ENCODE measurements around the gene NEO1. TPM values are rescaled to one million over a fixed set of nuclear protein-coding genes. Genes with fewer than 3 reads are reported as not detected.
A peak's percentile ranks its signal among the peaks of the same experiment; 100 is the strongest.

The NEO1 gene
- total RNA-seq, 1 donor from 2014 or later, result 156 TPM

DNA sequence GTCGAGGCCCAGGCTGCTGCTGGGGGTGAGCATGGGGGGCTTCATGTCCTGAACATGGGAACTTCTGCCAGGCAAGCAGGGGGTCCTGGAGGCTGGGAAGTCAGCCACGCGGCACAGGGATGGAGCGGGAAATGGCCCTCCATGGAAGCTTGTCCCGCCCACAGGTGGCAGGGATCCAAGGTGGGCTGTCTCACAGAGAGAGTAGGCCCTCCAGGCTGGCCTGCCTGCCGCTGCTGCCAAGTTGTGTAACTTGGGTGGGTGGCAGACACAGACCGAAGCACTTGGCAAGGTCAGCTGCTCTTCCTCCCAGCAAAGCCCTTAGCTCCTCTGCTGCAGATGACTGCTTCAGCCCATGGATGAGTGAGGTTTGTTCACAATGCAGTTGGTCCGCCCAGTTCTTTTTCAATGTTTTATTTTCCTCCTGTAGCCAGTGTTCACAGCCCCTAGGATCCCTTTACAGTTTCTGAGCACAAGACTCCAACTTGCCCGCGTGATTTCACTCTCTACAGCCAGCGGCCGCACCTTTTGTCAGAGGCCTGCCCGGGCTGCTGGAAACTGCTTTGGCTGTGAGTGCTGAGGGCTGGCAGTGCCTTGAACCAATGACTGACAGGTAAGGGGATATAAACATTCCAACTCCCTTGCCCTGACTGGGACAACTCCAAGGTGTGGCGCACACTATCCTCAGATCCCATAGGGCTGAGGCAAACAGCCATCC is 289.8 kb downstream of the NEO1 start:
- DNase-seq (ENCODE audit: low spot score in 2 of 2) (peak in 1 of 2 donors; percentile 41), FAIRE-seq (no peak)

- DNase-seq (ENCODE audit: low spot score in 2 of 2) (no peak), FAIRE-seq (no peak)
Observed at GRCh38 chr15:73344056-73344455, 291.8 kb downstream of the NEO1 start.

DNA sequence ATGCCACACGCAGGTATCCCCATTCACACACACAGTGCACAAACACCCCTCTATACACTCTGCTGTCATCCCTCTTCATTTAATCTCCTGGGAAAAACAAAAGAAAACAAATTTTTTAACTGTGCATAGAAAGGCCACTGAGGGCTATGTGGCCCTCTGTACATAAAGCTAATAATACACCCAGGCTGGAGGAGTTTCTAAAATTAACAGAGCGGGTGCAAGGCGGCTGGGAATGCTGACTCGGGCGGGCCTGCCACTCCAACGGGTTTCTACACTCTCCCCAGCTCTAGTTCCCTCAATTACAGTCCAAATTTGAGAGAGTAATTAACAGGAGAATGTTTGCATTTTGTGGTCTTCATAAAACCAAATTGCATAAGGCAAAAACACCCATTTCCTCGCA is 293.4 kb downstream of the NEO1 start:
- FAIRE-seq, result no peak
- DNase-seq (ENCODE audit: low spot score in 2 of 2), result no peak

DNA sequence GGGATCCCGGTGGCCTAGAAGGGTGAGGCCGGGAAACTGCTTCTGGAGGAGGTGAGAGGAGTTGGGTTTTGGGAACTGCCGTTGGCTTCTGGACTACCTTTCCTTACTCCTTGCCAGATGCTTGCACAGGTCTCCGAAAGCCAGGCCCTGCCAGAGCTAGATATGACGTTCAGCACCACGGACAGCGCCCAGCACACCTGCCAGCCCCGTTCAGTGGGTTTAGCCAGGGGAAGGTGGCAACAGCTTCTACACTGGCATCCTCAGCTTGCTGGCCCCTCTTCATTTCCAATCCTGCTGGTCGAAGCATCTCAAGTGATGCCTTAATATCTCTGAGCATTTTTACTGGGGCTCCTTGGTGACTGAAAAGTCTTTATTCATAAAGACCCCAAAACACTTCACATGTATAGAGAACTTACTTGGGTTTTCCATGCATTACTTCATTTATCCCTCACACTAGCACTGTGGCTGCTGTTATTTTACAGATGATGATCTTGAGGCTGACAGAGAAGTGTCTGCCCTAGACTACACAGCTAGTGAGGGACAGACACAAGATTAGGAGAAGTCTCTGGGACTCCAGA is 294.6 kb downstream of the NEO1 start:
- FAIRE-seq, result no peak
- DNase-seq (ENCODE audit: low spot score in 2 of 2), result no peak

DNA sequence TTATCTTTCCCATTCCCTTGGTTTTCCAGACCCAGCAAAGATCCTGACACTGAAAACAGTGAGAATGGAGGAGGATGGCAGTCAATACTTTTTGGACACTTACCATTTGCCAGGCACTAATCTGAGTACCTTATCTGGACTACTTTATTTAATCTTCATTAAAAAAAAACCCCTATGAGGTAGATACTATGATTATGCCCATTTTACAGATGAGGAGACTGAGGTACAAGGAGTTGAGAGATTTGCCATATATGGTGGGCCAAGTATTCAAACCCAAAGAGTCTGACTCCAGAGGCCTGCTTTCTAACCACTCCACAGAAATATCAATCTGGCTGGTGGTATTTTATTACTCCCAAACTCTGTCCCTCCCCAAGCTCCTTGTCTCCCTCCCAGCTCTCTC is 296.9 kb downstream of the NEO1 start:
- no peak for DNase-seq (ENCODE audit: low spot score in 2 of 2)
- FAIRE-seq, result no peak

DNA sequence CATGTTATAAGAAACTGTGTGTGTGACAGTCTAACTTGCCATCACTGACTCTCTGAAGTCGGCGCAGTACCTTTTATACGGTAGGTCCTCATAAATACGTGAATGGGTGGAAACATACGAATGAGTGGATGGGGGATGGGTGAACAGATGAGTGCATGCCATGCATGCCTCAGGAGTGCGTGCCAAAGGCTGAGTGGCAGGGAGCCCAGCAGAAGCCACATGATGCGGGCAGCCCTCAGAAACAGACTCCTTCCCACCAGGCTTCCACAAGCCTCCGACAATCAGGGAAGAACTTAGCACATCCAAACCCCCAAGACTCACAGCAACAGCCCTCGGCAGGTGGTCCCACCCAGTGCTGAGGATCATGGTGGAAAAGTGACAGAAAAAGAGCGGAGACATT is 299.8 kb downstream of the NEO1 start:
- FAIRE-seq, result no peak

GRCh38 chr15:73353734-73354133 is 301.5 kb downstream of the NEO1 start:
- DNase-seq (ENCODE audit: low spot score in 2 of 2), result no peak

More for the DNA sequence above, 299.8 kb downstream of the NEO1 start:
- peak in 1 of 2 donors; percentile 49 for DNase-seq (ENCODE audit: low spot score in 2 of 2)

GRCh38 chr15:73354241-73354640 is 302.0 kb downstream of the NEO1 start:
- DNase-seq (ENCODE audit: low spot score in 2 of 2) (no peak), FAIRE-seq (no peak)

More at GRCh38 chr15:73353734-73354133, 301.5 kb downstream of the NEO1 start:
- FAIRE-seq, result no peak

Small RNA genes within 50 kb of the gene (small RNA-seq; reads per million reads assigned to genes)
- gene FKBP1AP2, result not detected

Data from frontal cortex (tissue), 4 donors.